PC-9 (cell line): Measurements from ENCODE around the gene ABTB2. TPM values are rescaled to one million over a fixed set of nuclear protein-coding genes. Genes with fewer than 3 reads are reported as not detected.
A peak's percentile ranks its signal among the peaks of the same experiment; 100 is the strongest.

Experiments used
- BruUV-seq: library from RNA; stranded (reverse); fragments of 400-500 nt; replicated peaks from 2 replicates; lab custom pipeline; 2021; lab: Mats Ljungman, UMichigan
- CTCF ChIA-PET: fragments of 300-600 bp; sonication (Branson Sonifier 250); formaldehyde crosslinking; loops from one replicate; lab custom pipeline; 2022; ENCODE audit warnings: antibody characterized with exemption; lab: Charles Lee
- POLR2A ChIA-PET: fragments of 300-600 bp; sonication (Branson Sonifier 250); formaldehyde crosslinking; loops from one replicate; lab custom pipeline; 2022; ENCODE audit warnings: antibody characterized with exemption; ENCODE audit not compliant: unreplicated experiment; lab: Charles Lee
- DNase-seq, 2 experiments: peaks; one replicate each; pipeline versions ENCODE4 v3.0.0 to v3.0.0-alpha.2; 2015 to 2022; ENCODE audit warnings: mixed read lengths in 1 of 2
- H2AFZ ChIP-seq: fragments of 200-600 bp; sonication (generic); 2 replicates; pipeline ENCODE4 v1.8.1; 2017; ENCODE audit warnings: antibody characterized with exemption
- H3F3A ChIP-seq: fragments of 200-600 bp; sonication (generic); 2 replicates; pipeline ENCODE4 v1.8.1; 2017; ENCODE audit warnings: antibody characterized with exemption, mild to moderate bottlenecking, low read depth; ENCODE audit not compliant: insufficient read depth
- H3K27ac ChIP-seq: fragments of 200-600 bp; sonication (generic); 2 replicates; pipeline ENCODE4 v1.6.1; 2016; ENCODE audit warnings: mixed run types
- H3K27me3 ChIP-seq: fragments of 200-600 bp; sonication (generic); 2 replicates; pipeline ENCODE4 v1.6.1; 2016; ENCODE audit warnings: low read depth, mixed run types; ENCODE audit not compliant: insufficient read depth
- H3K36me3 ChIP-seq: fragments of 200-600 bp; sonication (generic); 2 replicates; pipeline ENCODE4 v1.6.1; 2016; ENCODE audit warnings: low read depth, mixed run types
- H3K4me1 ChIP-seq: fragments of 200-600 bp; sonication (generic); replicated peaks from 2 replicates; pipeline ENCODE4 v1.6.1; 2016; ENCODE audit warnings: mixed run types; ENCODE audit not compliant: insufficient read depth
- H3K4me2 ChIP-seq: fragments of 200-600 bp; sonication (generic); 2 replicates; pipeline ENCODE4 v1.6.1; 2017; ENCODE audit warnings: mixed run types
- H3K4me3 ChIP-seq: fragments of 200-600 bp; sonication (generic); 2 replicates; pipeline ENCODE4 v1.6.1; 2016; ENCODE audit warnings: mixed run types
- H3K79me2 ChIP-seq: fragments of 200-600 bp; sonication (generic); 2 replicates; pipeline ENCODE4 v1.6.1; 2017; ENCODE audit warnings: low read depth, mixed run types
- H3K9me2 ChIP-seq: fragments of 200-600 bp; sonication (generic); 2 replicates; pipeline ENCODE4 v1.8.1; 2017; ENCODE audit warnings: mild to moderate bottlenecking; ENCODE audit not compliant: insufficient read depth
- H3K9me3 ChIP-seq: fragments of 200-600 bp; sonication (generic); 2 replicates; pipeline ENCODE4 v1.8.1; 2016; ENCODE audit warnings: low read depth; ENCODE audit not compliant: insufficient read depth
- H4K20me1 ChIP-seq: fragments of 200-600 bp; sonication (generic); 2 replicates; pipeline ENCODE4 v1.8.1; 2017; ENCODE audit not compliant: insufficient read depth
- EZH2 ChIP-seq: fragments of 200-600 bp; sonication (generic); IDR thresholded peaks from 2 replicates; pipeline ENCODE4 v1.8.0; 2017; ENCODE audit warnings: antibody characterized with exemption, low read depth
- intact Hi-C: fragments of 100-400 bp; cut with micrococcal nuclease; formaldehyde crosslinking; loops from one replicate; pipeline ENCODE4 v1.10.0; 2022; ENCODE audit not compliant: unreplicated experiment
- total RNA-seq: library from RNA; stranded (reverse); gene quantifications from 2 replicates; pipeline ENCODE4 v1.2.3, GENCODE V29; 2021
- TF ChIP-seq, protein P1 (sequence below): fragments of 200-600 bp; sonication (generic); conservative IDR thresholded peaks from 2 replicates; pipeline ENCODE4 v1.6.1; 2017; ENCODE audit warnings: mixed run types, antibody characterized with exemption, mild to moderate bottlenecking, moderate library complexity

The ABTB2 gene
- total RNA-seq, 1 experiment from 2014 or later = 12.9 TPM

DNA sequence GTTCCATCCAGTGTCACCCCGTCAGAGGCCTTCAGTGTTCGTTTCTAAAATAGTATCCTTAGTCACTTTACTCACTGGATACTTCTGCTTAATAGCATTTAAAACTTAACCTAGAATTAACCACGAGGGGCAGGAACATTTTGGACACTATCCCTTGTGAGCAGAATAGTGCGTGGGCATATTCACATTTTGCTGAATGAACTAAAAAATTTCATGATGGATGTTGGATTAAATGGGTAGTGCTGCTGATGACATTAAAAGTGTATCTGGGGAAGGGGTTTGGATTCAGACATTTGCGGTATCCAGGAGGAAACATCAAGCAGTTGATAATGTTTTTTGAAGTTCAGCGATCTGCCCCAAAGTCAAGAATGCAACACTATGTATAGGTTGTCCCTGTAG, 253.1 kb downstream of the ABTB2 start:
- Histone ChIP-seq H4K20me1 (peaks cover 6% of the 10 kb centered on the region; the same call in 1 of the 2 replicates), H3K4me2 (peak overlapping the region; percentile 94), H3K79me2 (peaks cover 37% of the 10 kb centered on the region), H3K27ac (peak overlapping the region; percentile 90), H3K4me3 (peak overlapping the region; percentile 88), H3K27me3 (no peaks in the 10 kb centered on the region), H2AFZ (peak overlapping the region; percentile 95), H3K9me3 (no peaks in the 10 kb centered on the region), H3K9me2 (no peaks in the 10 kb centered on the region), H3K4me1 (peaks cover 20% of the 10 kb centered on the region), H3K36me3 (peaks cover 20% of the 10 kb centered on the region), H3F3A (peaks cover 55% of the 10 kb centered on the region)
- no peak for DNase-seq
- ChIA-PET POLR2A (interaction anchor here (0.7 kb wide), 1 partner anchor 241 kb away, joined by 3 read pairs; no protein-coding TSS in a partner anchor), CTCF (interaction anchor here (0.5 kb wide), 1 partner anchor 117 kb away, joined by 6 read pairs; no protein-coding TSS in a partner anchor)
- TF ChIP-seq EZH2 = no peak
- TF ChIP-seq, protein P1, sequence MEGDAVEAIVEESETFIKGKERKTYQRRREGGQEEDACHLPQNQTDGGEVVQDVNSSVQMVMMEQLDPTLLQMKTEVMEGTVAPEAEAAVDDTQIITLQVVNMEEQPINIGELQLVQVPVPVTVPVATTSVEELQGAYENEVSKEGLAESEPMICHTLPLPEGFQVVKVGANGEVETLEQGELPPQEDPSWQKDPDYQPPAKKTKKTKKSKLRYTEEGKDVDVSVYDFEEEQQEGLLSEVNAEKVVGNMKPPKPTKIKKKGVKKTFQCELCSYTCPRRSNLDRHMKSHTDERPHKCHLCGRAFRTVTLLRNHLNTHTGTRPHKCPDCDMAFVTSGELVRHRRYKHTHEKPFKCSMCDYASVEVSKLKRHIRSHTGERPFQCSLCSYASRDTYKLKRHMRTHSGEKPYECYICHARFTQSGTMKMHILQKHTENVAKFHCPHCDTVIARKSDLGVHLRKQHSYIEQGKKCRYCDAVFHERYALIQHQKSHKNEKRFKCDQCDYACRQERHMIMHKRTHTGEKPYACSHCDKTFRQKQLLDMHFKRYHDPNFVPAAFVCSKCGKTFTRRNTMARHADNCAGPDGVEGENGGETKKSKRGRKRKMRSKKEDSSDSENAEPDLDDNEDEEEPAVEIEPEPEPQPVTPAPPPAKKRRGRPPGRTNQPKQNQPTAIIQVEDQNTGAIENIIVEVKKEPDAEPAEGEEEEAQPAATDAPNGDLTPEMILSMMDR = no peak
- intact Hi-C loops = loop anchor here (1.0 to 10.0 kb wide), 3 partner anchors 107 to 810 kb away; partner anchors contain the start of genes ABTB2, APIP and PDHX
- BruUV-seq = no TSS peak

Other genes starting within 250 kb of the ABTB2 start
- 54.4 and 63.4 TPM in 2 replicates for gene CAT, start 80.9 kb upstream of the ABTB2 start, total RNA-seq
- gene ELF5, start 155.8 kb upstream of the ABTB2 start, total RNA-seq = 0.38 and 0.61 TPM in 2 replicates